Fibroblast of skin of back (primary cell): ENCODE results near the gene GMDS.
A peak's percentile ranks its signal among the peaks of the same experiment; 100 is the strongest.

ENCODE experiments used
- DNase-seq: peaks from one replicate; pipeline ENCODE4 v3.0.0-alpha.2; 2013

Gene GMDS

GRCh38 chr6:1636971-1637871 is 608.2 kb downstream of the GMDS start:
- DNase-seq = no peak

GRCh38 chr6:1636272-1636825 is 609.1 kb downstream of the GMDS start:
- DNase-seq = no peak

DNA sequence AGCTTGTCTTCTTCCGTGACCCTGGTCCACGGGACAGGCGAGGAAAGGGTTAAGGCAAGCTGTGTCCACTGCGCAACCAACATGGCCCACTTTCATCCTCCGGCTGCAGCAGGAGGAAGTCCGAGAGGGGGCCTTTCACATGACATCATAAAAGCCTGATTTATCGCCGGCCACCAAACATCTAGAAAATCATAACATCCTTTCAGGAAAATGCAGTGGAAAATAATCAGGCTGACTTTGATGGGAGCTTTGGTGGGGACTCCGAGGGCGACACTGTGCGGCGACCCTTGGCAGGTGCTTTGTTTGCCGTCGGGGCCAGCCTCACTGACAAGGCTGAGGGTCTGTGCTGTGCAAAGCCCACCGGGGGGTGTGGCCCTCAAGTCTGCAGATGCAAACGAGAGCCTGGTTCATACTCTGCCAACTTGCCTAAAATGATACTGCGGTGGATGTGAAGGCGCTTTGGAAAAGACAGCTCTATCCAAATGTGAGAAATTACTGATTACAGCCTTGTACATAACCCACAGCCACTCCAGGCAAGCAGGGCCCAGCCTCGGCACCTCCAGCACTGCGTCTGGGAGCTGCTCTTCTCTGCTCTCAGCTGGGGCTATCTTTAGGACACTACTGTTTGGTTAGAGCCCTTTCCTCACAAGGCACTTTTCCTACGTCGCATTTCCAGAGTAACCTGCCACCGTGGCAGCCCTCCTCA is 609.9 kb downstream of the GMDS start:
- no peak for DNase-seq

- DNase-seq = no peak
Measured at GRCh38 chr6:1634081-1634480, 611.3 kb downstream of the GMDS start.

DNA sequence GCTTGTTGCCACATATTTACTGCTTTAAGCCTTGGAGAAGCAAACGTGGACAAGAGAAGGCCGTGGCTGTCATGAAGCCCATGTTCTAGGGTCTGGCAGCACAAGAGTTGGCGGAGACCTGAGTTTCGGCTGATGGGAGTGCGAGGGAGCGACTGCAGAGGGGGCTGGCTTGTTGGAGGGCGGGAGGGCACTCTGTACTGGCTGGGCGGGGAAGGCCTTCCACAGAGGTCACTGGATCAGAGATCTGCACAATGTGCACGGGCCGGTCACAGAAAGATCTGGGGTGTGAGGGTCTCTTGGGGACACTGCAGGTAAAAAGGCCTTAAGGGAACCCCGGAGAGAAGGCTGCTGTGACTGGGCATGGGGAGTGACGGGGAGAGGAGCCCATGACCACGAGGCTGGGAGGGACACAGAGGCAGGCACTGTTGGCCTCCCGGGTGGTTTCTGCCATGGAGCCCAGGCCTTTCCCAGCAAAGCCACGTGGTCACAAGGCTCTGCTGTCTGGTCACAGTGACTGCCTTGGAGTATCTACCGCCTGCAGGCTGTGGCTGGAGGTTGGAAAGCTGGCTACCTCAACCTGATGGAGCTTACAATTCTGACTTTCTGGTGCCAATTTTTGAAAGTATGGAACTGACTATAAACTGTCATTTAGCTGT is 611.9 kb downstream of the GMDS start:
- DNase-seq = no peak

DNA sequence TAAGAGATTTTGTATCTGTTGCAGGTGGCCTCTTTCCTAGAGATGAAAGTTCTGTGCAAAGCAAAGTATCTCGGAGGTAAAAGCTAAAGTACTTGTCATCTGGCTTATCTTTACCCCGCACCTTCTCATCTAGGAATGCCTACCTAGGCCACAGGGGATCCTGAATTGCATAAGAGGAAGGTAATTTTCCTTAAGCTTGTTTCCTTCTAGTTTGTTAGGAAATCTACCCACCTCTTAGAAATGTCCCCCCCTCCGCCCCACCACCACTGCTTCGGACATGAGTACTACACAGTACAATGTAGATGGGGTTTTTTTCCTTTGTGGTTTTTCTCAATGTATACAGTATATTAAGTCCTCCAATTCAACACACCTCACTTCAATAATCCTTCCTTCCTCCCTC is 614.2 kb downstream of the GMDS start:
- DNase-seq = no peak

DNA sequence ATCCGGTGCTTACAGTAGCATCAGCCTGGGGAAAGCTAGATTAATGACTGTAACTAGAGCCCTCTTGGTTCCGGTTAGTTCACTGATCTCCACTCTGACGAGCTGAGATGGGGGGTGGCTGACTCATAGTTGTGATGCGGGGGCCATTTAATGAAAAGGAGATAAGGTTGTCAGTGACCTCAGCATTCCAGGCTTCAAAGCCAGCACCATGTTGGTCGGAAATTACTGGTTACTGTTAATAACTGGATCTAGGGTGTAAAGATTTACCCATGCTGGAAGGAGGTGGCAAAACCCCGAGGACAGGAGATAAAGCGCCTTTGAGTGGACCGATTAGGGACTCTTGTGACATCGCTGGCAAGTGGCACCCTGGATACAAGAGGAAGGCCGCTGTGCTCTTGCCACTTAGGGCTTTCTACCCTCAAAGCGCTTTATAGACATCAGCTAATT is 614.6 kb downstream of the GMDS start:
- DNase-seq = no peak

- DNase-seq = no peak
Measured at GRCh38 chr6:1630212-1630770, 615.1 kb downstream of the GMDS start.

GRCh38 chr6:1629316-1629715 is 616.1 kb downstream of the GMDS start:
- DNase-seq = no peak

DNA sequence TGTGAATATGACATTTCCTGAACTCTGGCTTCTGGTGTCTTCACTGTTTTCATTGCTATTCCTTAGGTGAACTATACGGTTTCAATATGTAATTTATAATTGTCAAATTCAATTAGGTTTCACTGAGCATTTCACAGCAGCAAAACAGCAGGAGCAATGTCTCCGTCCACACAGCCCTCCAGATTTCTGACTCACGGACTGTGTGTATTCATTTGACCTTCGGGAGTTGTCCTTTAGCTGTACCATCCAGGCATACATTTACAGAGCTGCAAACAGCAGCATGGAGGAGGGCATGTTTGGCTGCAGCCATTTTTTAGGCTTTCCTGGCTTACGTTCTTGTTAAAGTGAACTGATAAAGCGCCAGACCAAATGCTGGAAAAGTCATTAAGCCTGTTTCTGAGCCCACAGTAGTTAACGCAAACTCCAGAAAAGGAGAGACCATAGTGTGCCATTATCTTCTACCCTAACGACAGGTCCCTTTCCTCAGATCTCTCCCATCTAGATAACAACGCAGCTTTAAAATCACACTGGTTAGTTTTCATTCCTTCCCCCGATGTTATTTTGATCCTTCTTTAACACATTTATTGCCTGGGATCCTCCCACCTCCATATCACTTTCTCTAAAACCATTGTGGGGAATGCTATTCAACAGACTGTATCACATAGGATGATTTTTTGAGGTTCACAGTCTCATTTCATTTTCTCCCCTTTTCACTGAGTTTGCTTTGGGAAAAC is 617.4 kb downstream of the GMDS start:
- no peak for DNase-seq

DNA sequence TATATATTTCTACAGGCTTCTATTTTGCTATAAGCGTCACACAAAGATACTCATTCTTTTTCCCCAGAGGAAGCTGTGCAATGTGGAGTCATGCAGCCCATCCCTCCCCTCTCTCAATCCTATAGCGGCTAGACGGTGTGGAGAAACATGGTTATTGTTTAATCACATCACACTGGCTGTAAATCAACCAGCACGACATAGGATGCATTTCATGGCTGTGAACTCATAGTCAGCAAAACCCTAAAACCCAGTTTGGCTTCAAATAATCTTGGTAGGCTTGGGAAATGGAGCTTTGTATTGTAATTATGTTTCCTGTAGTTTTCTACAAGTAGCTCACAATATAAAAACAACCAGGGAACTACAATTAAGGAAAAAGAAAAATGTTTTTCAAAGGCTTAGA is 618.9 kb downstream of the GMDS start:
- no peak for DNase-seq

- DNase-seq = no peak
Measured at GRCh38 chr6:1625794-1626435, 619.5 kb downstream of the GMDS start.

DNA sequence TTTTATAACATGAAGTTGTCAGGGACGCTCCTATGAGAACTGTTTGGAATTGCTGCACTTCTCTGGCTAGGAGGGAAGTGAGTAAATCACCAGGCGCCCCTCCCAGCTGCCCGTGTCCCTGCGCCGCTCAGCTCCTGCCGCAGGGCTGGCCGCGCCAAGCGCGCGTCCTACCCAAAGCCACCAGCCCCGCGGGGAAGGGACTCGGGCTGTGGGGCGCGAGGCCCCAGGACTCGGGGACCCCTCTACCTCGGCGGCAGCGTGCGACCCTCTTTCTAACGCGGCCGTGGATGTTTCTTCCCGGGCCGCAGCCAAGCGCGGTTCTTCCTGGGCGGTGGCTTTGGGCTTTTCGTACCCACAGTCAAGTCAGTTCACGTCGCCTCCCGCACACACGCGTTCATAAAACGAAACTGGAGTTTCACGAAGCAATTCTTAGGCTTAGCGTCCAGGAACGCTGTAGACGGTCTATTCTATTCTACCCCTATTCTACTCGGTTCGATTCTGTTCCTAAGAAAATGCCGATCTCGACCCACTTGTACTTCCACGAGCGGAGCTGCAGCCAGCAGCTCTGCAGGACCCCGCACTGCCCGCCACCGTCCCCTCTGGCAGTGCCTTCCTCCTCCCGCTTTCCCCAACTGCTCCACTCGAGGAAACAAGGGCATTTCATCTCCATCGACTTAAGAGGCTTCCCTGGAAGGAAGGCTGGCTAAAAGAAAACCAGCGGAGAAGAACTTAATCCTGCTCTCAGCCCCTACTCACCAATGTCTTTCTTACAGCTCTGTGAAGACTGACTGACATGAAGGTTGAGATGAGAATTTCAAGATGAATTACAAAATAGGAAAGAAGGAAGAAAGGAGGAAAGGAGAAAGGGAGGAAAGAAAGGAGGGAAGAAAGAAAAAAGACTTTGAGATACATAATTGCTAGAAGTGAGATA is 620.3 kb downstream of the GMDS start:
- DNase-seq = peak; percentile 64

- no peak for DNase-seq
Measured at GRCh38 chr6:1624058-1624850, 621.2 kb downstream of the GMDS start.

- DNase-seq = no peak
Measured at GRCh38 chr6:1623769-1624057, 621.7 kb downstream of the GMDS start.

DNA sequence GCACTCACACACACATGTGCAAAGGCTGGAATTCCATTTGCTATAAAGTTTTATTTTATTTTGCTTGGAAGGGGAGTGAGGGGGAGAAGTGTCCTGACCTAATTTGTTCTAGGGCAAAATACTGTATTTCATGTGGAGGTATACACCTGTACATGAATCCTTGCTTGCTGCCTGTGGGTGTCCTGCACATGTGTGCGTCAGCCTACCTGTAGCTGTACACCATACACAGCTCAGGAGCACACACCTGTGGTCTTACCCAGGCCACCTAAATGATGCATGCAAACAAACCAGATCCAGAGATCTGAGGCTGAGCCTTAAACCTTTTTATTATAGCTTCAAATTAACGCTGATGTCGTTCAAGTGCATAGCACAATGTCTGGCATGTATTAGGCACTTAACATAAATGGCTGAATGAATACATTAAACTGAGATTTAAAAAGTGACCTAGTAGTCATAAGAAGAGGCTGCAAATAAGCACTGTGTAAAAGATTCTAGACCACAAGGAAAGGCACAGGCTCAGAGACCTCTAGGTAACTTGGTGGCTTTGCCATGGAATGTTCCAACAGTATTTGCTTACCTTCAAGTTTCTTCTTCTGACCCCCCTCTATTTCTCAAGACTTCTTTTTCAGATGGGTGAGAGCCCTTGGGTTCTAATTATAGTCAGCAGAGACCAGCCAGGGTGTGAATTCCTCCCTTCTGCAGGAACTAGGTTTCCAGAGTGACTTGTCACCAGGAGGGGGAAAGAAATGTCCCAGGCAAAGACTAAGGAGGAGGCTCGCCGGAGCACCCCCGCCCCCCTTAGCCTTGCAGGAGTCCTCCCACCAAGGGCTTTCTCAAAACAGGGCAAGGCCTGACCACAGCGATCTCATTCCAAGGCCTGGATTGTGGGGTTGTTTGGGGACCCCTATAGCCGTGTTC is 622.3 kb downstream of the GMDS start:
- DNase-seq = no peak

- DNase-seq = peak; percentile 51
Measured at GRCh38 chr6:1622220-1622850, 623.1 kb downstream of the GMDS start.
